Ovary (tissue), 9 donors: ENCODE measurements around the gene BHLHE23. TPM values are rescaled to one million over a fixed set of nuclear protein-coding genes. Genes with fewer than 3 reads are reported as not detected.

ENCODE experiments used
- DNase-seq, 5 donors: peaks; one replicate each; pipeline ENCODE4 v3.0.0-alpha.2; 2019 to 2020
- H3K27ac ChIP-seq, 2 donors: fragments of 200-600 bp; one replicate each; pipeline versions ENCODE4 v1.5.1 to v1.8.0; 2019 to 2022
- H3K27me3 ChIP-seq: fragments of 200-600 bp; one replicate; pipeline ENCODE4 v1.8.0; 2022
- H3K36me3 ChIP-seq: fragments of 200-600 bp; sonication (generic); one replicate; pipeline ENCODE4 v1.5.1; 2019
- H3K4me1 ChIP-seq: one replicate; pipeline ENCODE4 v1.8.1; 2013; ENCODE audit warnings: mild to moderate bottlenecking, moderate library complexity; ENCODE audit not compliant: insufficient read depth
- H3K4me3 ChIP-seq: fragments of 200-600 bp; sonication (generic); one replicate; pipeline ENCODE4 v1.5.1; 2017
- H3K9me3 ChIP-seq, 2 donors: fragments of 200-600 bp in 1 of 2; sonication (generic) in 1 of 2; one replicate each; pipeline versions ENCODE4 v1.5.1 to v1.8.1; 2013 to 2019; ENCODE audit warnings: mild to moderate bottlenecking in 1 of 2, moderate library complexity in 1 of 2
- EP300 ChIP-seq: sonication (generic); formaldehyde crosslinking; IDR thresholded peaks from one replicate; pipeline ENCODE4 v1.6.1; 2017; ENCODE audit warnings: antibody characterized with exemption
- POLR2A ChIP-seq: fragments of 450-650 bp; IDR thresholded peaks from one replicate; pipeline ENCODE4 v1.6.1; 2017; ENCODE audit warnings: antibody characterized with exemption, mild to moderate bottlenecking, moderate library complexity
- WGBS, 3 donors: extraction: QIAGEN DNeasy Blood & Tissue Kit in 1 of 3; methylation state at CpG; one replicate each; pipeline versions ENCODE4 v1.1.5 to v1.1.7; 2013 to 2017; 5-methylcytosine and 5-hydroxymethylcytosine counted together
- intact Hi-C, 4 donors: fragments of 100-400 bp; cut with DNase I; formaldehyde crosslinking; loops; one replicate each; pipeline versions ENCODE4 v1.11.0 to v1.15.1; 2022 to 2023
- polyA plus RNA-seq, 2 donors: library from polyadenylated mRNA; stranded (reverse); fragments of 200-250 nt in 1 of 2; fragments of 350-450 nt in 1 of 2; fragmentation: Illumina TruSeq in 1 of 2; extraction: RNeasy Lipid Tissue Mini Kit (QIAGEN cat#74804) in 1 of 2; gene quantifications; one replicate each; pipeline ENCODE4 v1.2.3, GENCODE V29; 2013 to 2014
- total RNA-seq, 7 donors: library from RNA; depleted of rRNA in 2 of 7; stranded (reverse); fragments of >200 nt in 2 of 7; fragmentation: NEBNext Ultra II Directional in 3 of 7; extraction: Animal tissue kit (Norgen Biotek cat#: 25700) in 3 of 7; gene quantifications; one replicate each; pipeline versions ENCODE4 v1.1.0 to v1.2.4, GENCODE V29; 2016 to 2023
- TF ChIP-seq, protein P1 (sequence below), 3 donors: fragments of 450-650 bp in 2 of 3; fragments of 200-600 bp in 1 of 3; IDR thresholded peaks; one replicate each; pipeline versions ENCODE4 v1.5.1 to v1.8.0; 2016 to 2022; ENCODE audit warnings: antibody characterized with exemption in 3 of 3, mild to moderate bottlenecking in 1 of 3
- donor health status: DM: no; HTN: no; CAD: no; lungs with moderate emphysema.
- donor health status: DM: no; HTN: no; CAD: no.
- donor health status: Bipolar disorder and iron deficiency.
- donor health status: DM: yes; HTN: yes; CAD: no.
- donor health status: DM: no; HTN: no; CAD: no.
- donor health status: DM: yes; HTN: yes; CAD: no.

The BHLHE23 gene
- total and polyA plus RNA-seq, 9 donors = not detected

DNA sequence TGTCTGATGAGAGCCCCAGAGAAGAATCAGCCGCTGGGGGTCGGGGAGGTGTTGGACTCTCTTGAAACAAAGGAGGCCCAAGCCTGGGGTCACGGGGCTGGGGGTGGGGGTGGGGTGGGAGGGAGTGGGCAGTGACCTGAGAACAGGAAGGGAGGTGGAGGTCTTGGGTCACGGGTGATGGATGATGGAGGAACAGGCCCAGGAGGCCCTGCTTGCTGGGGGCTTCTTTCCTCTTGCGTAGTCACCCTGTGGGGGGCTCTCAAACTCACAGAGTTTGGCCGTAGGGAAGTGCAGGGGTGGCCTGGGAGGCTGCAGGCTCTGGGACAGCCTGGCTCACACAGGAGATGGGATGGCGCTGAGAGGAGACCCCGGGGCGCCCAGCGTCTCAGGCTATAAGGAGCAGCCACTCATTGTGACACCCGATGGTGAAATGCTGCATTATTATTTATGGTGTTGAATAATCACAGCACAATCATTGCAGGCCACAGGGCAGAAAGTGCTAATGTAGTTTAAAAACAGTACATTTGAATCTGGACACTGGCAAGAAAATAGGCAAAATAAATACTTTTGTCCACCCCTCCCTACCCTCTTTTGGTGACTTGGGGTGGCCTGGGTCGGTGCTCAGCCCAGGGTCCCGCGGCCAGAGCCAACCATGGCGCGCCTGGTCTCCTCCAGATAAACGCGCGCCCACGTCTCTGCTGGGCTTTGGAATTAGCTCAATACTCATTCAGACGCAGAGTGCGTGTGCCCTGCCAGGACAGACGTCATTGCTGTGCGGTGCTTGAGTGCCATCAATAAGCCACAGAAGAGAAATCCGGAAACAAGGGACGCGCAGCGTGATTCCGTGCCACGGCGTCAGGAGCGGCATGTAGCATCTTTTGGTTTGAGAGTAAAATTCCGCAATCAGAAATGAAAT, 27.3 kb upstream of the BHLHE23 start:
- H3K27me3 ChIP-seq = no peaks in the 10 kb centered on the region
- 70 to 73% (median 71%) methylated on average over 33 of the region's 33 CpGs for WGBS, 3 donors
- DNase-seq = peak in 1 of 5 donors; percentile 8
- no peaks in the 10 kb centered on the region for H3K9me3 ChIP-seq
- H3K4me3 ChIP-seq = no peak overlapping the region
- no peaks in the 10 kb centered on the region for H3K4me1 ChIP-seq
- intact Hi-C loops = no loop called here
- H3K36me3 ChIP-seq = no peaks in the 10 kb centered on the region
- no peak for TF ChIP-seq EP300
- no peak for TF ChIP-seq POLR2A
- TF ChIP-seq, protein P1, sequence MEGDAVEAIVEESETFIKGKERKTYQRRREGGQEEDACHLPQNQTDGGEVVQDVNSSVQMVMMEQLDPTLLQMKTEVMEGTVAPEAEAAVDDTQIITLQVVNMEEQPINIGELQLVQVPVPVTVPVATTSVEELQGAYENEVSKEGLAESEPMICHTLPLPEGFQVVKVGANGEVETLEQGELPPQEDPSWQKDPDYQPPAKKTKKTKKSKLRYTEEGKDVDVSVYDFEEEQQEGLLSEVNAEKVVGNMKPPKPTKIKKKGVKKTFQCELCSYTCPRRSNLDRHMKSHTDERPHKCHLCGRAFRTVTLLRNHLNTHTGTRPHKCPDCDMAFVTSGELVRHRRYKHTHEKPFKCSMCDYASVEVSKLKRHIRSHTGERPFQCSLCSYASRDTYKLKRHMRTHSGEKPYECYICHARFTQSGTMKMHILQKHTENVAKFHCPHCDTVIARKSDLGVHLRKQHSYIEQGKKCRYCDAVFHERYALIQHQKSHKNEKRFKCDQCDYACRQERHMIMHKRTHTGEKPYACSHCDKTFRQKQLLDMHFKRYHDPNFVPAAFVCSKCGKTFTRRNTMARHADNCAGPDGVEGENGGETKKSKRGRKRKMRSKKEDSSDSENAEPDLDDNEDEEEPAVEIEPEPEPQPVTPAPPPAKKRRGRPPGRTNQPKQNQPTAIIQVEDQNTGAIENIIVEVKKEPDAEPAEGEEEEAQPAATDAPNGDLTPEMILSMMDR (IDR thresholded peaks at IDR 0.05) = no peak
- H3K27ac ChIP-seq = no peak overlapping the region

DNA sequence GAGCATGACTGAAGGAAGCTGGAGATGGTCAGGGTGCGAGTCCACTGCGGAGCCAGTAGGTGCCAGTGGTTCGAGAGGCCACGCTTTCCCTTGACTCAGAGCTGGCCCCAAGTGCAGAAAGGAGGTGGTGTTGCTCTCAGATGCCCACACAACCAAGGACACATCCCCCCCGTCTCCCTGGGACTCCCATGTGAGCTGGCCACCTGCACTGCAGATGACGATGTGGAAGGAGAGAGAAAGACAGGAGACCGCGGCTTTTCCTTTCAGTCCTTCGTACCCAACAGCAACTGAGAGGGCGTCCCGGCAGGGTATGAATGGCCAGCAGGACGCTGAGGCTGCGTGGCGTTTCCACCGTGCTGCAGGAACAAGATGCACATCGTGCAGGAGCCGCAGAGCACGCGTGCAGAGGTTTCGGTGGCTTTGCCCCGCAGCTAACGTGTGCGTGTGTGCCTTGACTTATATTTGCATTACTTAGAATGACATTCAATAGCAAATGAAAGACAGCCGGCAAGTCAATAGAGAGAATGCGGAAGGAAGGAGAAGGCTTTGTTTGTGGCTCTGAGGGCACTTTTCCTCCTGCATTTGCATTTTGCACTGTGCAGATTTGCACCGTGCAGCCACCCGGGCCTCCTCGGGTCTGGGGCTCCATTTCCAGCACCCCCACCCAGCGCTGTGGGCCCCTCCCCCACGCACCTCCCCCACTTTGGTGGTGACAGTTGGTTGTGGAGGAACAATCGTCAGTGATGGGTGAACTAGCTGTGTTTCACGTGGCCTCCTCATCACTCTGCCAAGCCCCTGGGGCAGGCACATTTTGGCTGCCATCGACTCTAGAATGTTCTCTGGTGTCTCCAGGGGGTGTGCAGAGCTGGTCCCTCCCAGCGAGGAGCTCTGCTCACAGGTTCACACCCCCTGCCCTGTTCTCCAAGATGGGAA, 26.4 kb upstream of the BHLHE23 start:
- DNase-seq = peak in 1 of 5 donors; percentile 21
- no peak overlapping the region for H3K4me3 ChIP-seq
- H3K4me1 ChIP-seq = no peaks in the 10 kb centered on the region
- intact Hi-C loops = no loop called here
- TF ChIP-seq, protein P1 (IDR thresholded peaks at IDR 0.05) = no peak
- TF ChIP-seq EP300 (no peak), POLR2A (no peak)
- no peaks in the 10 kb centered on the region for H3K36me3 ChIP-seq
- H3K9me3 ChIP-seq = no peaks in the 10 kb centered on the region
- 9 to 12% (median 12%) methylated on average over 33 to 34 of the region's 34 CpGs for WGBS, 3 donors
- H3K27ac ChIP-seq = no peak overlapping the region
- H3K27me3 ChIP-seq = no peaks in the 10 kb centered on the region

DNA sequence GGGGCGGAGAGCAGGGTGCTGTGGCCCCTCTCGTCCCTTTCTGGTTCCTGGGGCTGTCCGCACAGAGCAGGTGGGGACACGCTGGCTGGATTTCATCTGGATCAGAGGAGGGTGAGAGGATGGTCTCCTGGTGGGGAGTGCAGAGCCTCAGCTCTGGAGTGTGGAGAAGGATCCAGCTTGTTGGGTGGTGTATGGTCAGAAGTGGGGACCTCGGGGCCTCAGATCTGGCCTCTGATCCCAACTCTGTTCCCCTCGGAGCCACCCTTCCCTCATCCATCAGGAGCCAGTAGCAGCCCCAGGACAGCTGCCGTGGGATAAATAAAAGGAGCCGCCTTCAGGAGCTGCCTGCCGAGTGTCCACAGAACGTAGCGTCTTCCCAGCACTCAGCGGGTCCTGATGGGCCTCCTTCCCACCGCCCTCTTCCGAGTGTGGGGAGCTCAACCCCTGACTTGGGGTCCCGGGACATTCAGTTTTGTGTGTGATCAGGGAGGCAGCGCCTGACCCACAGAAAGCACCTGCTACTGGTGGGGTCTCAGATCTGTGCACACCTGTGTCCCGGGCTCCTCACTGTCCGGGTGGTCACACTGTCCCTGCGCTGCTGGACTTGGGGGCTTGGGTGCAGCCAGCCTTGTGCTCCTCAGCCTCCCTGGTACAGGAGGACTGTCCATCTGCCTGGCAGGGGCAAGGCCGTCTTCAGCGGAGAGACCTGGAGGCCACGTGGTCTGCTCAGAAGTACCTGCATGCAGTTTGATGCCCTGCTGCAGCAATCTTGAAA, 25.4 kb upstream of the BHLHE23 start:
- intact Hi-C loops = no loop called here
- Histone ChIP-seq H3K27me3 (no peaks in the 10 kb centered on the region), H3K36me3 (no peaks in the 10 kb centered on the region), H3K9me3 (no peaks in the 10 kb centered on the region), H3K27ac (no peak overlapping the region), H3K4me1 (no peaks in the 10 kb centered on the region), H3K4me3 (no peak overlapping the region)
- no peak for TF ChIP-seq EP300
- no peak for TF ChIP-seq POLR2A
- TF ChIP-seq, protein P1 (IDR thresholded peaks at IDR 0.05) = no peak
- whole genome bisulfite sequencing, 3 donors = 55 to 66% (median 55%) methylated on average over 21 to 22 of the region's 22 CpGs
- peak in 1 of 5 donors; percentile 7 for DNase-seq
